Activated T-helper 9 cell treated with anti-CD3 and anti-CD28 coated beads, Interleukin-2, amount 50 U/mL, for 16 hours (primary cell): ENCODE results near the gene LRRC74A.

ENCODE experiments used
- DNase-seq: peaks from one replicate; pipeline ENCODE4 v3.0.0-alpha.2; 2020; ENCODE audit warnings: low read depth

The LRRC74A gene

DNA sequence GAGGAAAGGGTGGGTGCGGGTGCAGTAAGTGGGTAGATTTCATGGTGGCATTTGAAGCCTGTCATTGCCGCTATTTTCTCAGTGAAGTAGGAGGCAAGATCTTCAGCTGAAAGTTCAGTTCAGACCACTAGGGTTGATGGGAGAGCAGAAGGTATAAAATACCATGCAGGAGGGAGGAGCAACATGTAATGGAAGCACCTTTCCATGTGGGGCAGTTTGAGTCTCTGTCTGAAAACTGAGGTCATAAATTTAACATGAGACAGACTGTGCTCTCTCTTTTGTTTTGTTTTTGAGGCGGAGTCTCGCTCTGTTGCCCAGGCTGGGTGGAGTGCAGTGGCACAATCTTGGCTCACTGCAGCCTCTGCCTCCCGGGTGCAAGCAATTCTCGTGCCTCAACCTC lies 22.7 kb downstream of the LRRC74A start:
- no peak for DNase-seq

DNA sequence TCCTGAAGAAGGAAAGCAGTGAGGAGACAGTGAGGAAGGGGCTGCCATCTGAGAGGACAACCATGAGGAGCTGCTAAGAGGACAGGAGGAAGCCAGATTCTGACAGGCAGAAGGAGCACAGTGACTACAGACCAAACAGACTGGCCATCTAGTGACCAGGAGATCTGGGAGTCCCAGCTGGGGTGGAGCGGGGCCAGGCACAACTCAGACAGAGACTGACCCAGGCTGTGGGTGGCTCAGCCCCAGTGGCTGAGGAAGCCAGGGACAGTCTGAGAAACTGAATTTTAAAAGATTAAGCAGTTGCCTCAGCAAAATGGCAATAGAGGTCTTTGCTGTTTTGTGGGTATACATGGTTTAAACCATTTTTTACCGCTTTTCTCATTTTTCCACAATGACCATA lies 28.9 kb downstream of the LRRC74A start:
- no peak for DNase-seq

DNA sequence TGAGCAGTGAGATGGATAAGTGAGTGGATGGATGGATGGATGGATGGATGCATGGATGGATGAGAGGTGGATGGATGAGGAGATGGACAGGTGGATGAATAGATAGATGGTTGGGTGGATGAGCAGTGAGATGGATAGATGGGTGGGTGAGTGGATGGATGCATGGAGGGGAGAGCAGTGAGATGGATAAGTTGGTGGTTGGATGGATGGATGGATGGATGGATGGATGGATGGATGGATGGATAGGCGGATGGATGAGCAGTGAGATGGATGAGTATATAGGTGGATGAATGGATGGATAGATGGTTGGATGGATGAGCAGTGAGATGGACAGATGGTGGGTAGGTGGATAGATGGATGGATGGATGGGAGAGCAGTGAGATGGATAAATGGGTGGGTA lies 30.6 kb downstream of the LRRC74A start:
- no peak for DNase-seq

DNA sequence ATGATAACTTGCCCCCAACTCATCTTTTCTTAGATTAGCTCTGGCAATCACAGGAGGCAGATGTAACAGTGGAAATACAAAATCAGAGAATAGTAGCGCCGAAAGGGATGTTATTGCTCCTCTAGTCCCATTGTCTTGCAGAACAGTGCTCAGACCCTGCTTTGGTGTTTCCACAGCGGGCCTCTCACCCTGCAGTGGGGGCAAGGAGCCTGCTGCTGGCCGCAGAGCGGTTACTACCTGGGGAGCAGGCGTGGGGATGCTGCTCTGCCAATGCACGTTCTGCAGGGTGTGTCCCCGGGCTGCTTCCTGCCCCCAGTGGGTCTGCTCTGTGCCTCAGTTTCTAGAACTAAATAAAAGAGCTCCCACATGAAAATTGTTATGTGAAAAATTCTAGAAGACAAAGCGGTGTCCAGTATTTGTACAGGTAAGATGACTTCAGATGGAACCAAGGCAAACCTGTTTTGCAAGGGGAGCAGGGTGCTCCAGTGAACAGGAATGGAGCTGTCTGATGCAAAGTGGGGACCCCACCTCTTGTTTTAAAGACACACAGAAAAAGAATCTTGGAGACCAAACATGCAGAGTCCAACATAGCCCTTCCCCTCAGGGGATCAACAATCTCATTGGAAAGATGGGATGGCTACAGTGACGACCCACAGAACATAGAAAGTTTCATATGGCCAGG lies 35.5 kb downstream of the LRRC74A start:
- no peak for DNase-seq

DNA sequence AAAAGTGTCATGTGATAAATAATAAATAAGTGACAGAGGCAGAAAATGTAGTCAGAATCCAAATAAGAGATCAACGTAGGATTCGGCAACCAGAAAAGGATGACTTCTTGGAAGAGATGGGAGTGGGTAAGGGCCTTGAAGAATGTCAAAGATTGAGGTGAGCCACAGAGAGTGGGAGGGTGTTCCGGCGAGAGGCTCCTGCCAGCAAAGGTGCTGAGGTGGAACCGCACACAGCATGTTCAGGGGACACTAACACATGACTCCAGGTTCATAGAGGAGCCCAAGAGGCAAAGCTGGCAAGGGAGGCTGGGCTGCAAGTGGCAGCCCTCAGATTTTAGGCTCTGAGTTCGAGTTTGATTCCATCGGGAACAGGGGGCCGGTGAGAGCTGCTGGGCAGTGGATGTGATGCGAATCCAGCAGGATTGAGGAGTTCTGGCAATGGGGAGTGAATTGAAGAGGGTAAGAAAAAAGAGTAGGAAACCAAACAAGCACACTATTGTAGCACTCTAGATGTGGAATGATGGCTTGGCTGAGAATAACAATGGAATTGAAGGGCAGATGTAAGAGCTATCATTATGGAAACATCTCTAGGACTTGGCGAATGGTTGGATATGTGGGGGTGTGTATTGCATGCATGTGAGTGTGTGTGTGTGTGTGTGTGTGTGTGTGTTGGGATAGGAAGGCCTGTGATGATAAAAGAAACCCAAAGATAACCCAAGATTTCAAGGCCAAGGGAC lies 36.5 kb downstream of the LRRC74A start:
- DNase-seq: no peak

GRCh38 chr14:76863724-76864407 lies 37.7 kb downstream of the LRRC74A start:
- no peak for DNase-seq

DNA sequence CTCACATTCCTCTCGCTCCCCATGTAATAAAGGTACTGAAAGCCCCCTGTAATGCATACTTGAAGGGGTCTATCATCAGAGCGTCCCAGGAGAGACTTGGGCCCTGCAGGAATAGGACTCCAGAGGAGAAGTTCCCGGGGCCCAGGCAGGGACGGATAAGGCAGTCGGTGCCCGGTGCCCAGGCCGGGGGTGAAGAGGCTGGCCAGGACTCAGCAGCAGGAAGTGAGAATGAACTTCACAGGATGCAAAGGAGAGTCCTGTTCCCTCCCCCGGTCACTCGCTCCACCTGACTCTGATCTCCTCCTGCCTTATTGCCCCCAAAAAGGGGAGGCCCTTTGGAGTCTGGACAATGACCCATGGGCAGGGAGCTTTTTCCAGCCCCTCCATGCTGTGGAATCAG lies 40.2 kb downstream of the LRRC74A start:
- DNase-seq: no peak

- DNase-seq: no peak
Measured at GRCh38 chr14:76867516-76868453, 41.6 kb downstream of the LRRC74A start.

DNA sequence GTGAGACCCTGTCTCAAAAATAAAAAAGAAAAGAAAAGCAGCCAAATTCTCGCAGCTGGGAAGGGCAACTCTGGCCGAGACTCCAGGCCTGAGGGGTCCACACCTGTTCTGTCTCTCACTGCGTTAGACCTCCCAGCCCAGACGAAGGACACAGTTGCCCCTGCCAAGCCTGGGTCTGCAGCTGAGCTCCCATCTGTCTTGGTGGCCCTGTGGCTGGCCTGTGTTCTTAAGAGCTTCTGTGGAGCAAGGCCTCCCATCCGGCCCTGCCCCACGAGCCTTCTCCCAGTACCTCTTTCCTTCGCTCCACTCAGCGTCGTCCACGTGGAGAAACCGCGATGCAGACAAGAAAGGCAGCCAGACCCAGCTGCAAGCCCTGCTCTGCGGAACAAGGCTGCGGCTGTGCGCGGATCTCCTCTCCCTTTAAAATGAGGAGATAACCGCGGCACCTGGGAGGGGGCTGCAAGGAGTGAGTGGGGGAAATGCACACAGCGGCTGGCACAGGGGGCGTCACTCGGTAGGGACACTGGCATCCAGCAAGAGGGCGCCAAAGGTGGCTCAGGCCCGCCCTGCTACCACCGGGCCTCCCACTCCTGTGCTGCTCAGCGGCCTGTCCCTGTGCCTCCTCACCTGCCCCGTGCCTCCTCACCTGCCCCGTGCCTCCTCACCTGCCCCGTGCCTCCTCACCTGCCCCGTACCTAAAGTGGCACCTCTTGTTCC lies 42.4 kb downstream of the LRRC74A start:
- DNase-seq: no peak

DNA sequence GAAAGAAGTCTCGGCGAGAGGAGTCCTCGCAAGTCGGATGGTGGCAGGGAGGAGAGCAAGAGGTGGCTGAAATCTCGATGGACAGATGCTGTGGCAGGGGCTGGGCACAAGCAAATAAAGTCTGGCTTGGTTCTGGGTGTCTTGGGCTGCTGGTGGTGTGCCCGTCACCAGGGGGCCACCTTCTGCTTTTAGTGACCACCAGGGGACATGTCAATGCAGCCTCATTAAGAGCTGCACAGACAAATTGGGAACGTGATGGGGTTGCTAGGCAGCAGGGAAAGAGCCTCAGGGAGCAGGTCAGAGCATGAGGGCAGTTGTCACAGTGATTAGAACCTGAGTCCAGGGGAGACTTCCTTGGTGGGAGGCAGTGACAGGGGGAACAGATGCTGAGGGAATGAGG lies 44.0 kb downstream of the LRRC74A start:
- DNase-seq: no peak

DNA sequence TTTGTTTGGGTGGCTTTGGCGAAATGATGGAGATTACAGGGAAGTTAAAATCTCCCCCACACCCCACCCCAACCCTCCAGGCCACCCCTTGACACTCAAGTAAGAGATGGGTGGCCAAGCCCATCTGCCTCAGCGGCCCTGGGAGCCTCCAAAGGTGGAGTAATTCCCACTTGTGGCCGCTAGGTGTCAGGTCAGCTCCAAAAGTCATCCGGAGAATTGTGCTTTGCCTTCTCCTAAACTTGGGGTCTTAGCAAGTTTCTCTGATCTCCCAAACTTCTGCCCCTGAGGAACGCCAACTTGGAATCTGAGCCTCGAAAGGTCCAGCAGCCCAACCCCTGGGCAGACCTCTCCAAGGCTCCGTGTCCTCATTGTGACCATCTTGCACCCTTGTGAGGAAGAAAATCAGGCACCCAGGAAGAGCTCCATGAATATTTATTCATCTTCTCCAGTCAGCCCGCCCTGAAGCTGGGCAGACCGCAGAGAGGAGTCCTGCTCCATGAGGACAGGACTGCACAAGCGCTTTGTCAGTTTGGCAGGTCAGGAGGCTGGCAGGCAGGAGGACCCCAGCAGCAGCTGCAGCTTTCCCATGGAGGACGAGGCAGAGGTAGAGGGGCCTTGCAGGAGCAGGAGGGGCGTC lies 46.7 kb downstream of the LRRC74A start:
- peak; percentile 47 for DNase-seq

DNA sequence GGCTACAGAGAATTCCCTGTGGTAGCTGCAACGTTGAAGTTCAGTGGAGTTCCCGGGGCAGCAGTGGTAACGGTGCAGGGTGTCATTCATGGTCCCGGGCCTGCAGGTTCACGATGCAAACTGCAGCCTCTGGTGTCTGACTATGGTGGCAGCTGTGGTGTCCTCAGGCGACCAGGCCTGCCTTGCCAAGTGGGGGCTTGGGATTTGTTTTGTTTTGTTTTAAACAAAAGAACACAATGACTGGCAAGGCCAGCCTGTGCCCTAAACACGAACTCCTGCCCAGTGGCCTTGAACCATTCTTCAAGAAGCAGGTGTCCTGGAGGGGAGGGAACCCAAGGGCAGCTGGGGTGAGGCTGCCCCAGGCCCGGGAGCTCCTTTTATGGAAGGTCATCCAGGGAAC lies 48.5 kb downstream of the LRRC74A start:
- DNase-seq: no peak

- DNase-seq: peak; percentile 12
Measured at GRCh38 chr14:76876076-76876475, 49.9 kb downstream of the LRRC74A start.

DNA sequence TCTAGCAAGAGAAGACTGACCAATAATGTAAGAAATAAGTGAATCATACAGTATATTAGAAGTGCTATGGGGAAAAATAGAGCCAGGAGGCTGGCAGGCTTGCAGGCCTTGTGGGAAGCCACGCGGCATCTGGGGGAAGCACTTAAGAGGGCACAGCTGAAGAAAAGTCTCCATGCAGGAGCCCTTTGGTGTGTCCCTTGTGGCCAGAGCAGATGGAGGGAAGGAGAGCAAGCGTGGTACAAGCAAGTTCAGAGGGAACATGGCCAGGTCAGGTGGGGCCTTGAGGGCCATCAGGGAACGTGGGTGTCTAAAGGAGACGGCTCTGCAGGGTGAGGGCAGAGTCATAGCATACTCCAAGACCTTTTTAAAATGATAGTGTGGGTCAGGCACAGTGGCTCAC lies 51.7 kb downstream of the LRRC74A start:
- DNase-seq: no peak

GRCh38 chr14:76880449-76880848 lies 54.2 kb downstream of the LRRC74A start:
- DNase-seq: no peak

- DNase-seq: no peak
Measured at GRCh38 chr14:76881348-76881747, 55.1 kb downstream of the LRRC74A start.

DNA sequence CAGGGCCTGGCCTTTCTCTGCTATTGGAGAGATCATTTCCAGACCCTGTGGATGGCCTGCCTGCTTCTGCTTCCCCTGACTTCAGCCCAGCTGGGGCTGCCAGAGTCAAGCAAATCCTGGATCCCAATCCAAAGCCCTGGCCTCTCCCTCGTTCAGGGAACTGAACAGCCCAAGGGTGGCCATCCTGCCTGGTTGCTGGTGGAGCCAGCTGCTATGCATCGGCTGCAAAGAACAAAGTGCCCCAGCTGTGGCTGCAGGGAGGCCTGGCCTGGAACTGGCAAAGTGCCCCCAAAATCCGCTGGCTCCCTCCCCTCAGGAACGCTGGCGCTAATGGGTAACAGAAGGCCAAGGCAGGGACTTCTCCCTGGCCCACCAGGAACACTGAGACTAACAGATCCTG lies 56.4 kb downstream of the LRRC74A start:
- DNase-seq: no peak

GRCh38 chr14:76883447-76883846 lies 57.2 kb downstream of the LRRC74A start:
- DNase-seq: no peak

GRCh38 chr14:76884394-76884793 lies 58.2 kb downstream of the LRRC74A start:
- DNase-seq: no peak

DNA sequence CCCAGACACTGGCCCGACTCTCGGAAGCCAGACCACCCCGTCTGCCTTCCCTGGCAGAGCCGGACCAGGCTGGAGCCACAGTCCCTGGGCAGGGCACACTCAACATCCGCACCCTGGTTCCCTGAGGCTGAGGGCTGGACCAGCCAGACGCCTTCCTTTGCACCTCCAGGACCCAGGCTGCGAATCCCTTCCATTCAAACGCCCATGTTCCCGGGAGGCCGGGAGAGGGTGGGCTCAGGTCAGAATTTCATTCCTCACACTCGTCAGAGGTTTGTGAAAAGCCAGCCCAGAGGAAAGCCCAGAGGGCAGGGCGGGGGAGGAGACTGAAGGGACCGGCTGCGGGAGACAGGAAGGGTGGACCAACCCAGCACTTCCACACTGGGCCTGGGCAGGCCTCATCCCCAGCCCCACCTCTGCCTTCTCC lies 58.7 kb downstream of the LRRC74A start:
- DNase-seq: no peak

GRCh38 chr14:76887191-76887590 lies 61.0 kb downstream of the LRRC74A start:
- DNase-seq: no peak
